ENCODE results near the gene TMEM109.
A peak's percentile ranks its signal among the peaks of the same experiment; 100 is the strongest.

TMEM109 gene

GRCh38 chr11:60944490-60945294 is 30.7 kb downstream of the TMEM109 start:
- no peak for DNase-seq

GRCh38 chr11:60945295-60945667 is 31.3 kb downstream of the TMEM109 start:
- no peak for DNase-seq

DNA sequence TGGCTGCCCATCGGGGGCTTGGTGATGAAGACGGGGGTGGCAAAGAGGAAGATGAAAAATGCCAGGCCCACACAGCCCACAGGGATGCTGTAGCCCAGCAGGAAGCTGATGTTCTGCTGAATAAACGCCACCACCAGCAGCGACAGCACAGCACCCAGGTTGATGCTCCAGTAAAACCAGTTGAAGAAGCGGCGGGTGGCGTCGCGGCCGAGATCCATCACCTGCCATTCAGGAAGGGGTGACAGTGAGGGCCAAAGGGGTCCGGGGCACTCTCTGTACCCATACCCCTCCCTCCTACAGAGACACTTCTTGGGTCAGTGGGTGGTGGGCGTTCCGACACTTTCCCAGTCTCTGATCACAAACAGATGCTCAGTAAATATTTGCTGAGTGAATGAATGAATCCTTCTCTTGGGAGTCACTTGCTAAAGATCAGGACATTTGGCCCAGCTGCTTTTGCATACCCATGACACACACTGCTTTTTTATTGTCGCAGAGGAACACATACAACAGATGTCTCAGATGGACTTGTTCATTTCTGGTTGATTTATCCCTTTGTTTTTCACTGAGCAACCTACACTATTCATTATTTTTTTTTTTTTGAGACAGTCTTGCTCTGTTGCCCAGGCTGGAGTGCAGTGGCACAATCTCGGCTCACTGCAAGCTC is 32.8 kb downstream of the TMEM109 start:
- no peak for DNase-seq

DNA sequence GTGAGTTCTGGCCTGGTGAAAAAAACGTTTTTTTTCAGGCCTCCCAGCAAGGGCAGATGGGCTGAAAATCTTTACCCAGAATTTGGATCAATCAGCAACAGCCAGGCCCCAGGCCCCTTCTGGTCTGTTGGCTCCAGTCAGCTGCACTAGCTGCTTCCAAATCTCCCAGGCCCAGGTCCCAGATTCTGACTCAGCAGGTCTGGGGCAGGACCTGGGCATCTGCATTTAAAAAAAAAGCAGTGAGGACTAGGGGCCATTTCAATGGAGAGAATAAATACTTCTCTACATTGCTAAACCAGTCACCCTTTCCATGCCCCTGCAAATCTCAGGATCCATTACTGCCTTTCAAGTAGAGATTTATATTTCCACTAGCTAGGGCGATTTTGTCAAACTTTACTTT is 33.7 kb downstream of the TMEM109 start:
- DNase-seq = no peak

- DNase-seq = no peak
Measured at GRCh38 chr11:60948250-60948649, 34.3 kb downstream of the TMEM109 start.

GRCh38 chr11:60950024-60950423 is 36.1 kb downstream of the TMEM109 start:
- no peak for DNase-seq

DNA sequence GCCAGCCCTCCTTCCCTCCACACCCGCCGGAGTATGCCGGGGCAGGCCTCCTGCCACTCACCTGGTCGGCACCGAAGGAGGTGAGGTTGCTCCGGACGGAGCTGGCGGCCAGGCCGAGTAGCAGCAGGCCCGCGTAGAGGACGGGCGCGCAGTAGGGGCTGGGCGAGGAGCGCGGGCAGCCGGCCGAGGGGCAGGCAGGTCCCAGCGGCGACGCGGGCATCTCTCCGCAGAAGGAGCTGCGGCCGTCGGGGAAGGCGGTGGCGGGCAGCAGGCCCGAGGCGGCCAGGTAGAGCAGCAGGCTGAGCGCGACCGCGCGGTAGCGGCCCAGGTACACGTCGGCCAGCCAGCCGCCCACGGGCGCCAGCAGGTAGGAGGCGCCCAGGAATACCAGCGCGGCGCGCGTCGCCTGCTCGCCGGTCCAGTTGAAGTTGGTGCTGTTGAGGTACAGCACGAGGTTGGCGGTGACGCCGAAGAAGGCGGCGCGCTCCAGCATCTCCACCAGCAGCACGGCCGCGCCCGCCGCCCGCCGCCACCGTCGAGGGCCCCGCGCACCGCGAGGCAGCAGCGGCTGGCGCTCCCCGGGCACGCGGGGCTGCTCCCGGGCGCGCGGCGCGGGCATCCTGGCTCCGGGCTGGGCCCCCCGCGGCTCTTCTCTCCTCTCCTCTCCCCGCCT is 37.1 kb downstream of the TMEM109 start:
- no peak for DNase-seq

DNA sequence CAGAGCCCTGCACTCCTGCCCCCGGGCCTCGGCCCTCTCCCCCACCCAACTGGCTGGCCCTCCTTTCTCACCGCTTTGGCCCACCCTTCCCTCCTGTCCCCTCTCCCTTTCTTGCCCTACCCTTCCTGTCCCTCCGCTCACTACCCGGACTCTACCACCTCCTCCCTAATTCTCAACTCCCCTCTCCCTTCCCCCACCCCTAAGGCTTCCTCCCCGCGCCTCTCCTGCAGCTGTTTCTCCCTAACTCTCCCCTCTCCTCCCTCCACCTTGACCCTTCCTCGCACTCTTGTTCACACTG is 37.6 kb downstream of the TMEM109 start:
- DNase-seq = no peak

DNA sequence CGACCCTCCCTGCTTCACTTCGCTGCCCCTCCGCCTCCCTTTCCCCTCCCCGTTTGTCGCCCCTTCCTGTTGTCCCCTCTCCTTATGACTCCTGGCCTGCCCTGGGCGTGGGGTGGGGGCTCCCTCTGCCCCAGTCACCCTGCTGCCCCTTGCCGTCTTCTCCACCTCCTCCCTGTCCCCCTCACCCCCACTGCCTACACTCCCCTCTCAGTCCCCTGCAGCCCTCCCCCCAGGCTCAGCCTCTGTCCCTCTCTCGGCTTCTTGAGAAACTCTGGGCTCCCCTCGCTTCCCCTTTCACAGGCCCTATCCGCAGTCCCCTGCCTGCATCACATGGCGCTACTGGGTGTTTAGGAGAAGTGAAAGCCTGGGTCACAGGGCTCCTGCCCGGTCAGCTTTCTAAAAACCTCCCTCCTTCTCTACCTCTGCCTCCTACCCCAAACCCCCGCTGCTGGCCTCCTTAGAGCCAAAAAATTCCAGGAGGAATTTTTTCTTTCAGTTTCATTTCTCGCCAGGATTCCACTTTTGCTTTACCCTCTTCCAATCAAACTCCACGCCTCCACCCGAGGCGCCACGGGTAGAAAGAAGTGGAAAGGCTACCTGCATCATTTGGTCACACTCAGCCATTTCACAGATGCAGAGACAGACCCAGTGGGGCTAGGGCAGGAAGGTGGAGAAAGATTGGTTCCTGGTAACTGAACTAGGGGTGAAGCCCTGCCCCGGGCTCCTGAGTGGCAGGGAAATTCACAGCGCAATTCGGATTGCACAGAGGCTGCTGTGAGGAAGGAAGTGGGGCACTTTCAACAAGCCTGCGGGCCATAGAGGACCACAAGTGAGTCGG is 38.2 kb downstream of the TMEM109 start, which contains the start of gene SLC15A3:
Gene SLC15A3 (minus strand): TSS at position 273 of the 838 bp plus-strand sequence. CDS start 625 bp downstream, outside the sequence.
- DNase-seq = peak; percentile 34

DNA sequence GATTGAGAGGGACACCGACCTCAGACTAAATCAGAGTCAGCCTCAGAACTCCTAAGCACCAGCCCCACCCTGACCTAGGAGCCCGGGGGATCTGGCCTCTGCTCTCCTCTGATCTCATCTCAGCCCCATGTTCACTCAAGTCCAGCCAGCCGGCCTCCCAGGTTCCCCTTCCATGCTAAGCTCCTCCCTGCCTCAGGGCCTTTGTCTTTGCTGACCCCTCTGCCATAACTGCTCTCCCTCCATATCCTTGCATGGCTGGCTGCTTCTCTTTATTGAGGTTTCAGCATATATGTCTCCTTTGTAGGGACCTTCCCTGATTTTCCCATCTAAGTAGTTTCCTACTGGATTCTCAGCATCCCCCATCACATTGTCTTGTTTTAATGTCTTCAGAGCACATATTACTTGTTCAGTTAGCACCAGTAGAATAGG is 38.8 kb downstream of the TMEM109 start:
- no peak for DNase-seq

DNA sequence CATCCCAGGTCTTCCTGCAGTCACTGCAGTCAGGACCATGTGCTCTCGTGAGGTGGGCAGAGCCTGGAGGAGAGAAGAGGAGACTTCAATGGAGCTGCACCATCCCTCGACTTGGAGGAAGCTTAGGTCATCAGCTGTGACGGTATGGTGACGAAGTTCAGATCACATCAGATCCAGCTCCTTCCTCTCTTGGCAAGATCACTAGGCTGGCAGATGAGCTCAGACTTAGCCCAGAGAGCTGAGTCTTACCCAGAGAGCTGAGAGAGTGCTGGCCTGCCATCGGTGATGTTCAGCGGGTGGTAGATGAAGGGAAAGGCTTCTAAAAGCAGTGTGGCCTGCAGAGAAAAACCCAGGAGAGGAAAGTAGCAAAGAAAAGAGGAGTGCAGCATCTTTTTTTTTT is 39.8 kb downstream of the TMEM109 start:
- DNase-seq = no peak

GRCh38 chr11:60954421-60954820 is 40.5 kb downstream of the TMEM109 start:
- no peak for DNase-seq

DNA sequence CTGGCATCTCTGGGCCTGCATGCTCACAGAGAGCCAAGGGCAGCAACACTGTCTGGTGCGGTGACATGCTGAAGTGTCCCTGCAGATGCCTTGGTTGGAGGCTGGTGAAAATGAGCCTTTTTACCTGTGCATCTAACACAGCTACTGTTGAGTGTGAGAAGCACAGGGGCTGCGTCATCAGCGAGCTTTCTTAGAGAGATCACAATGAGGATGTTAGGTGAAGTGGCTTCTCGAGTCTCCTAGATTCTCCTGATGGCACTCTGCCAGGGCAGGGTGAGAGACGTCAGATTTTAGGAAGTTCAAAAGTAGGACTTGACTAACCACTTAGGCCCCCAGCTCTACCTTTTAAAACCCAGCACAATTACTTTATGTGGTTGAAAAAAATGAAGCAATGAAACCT is 41.6 kb downstream of the TMEM109 start:
- no peak for DNase-seq

DNA sequence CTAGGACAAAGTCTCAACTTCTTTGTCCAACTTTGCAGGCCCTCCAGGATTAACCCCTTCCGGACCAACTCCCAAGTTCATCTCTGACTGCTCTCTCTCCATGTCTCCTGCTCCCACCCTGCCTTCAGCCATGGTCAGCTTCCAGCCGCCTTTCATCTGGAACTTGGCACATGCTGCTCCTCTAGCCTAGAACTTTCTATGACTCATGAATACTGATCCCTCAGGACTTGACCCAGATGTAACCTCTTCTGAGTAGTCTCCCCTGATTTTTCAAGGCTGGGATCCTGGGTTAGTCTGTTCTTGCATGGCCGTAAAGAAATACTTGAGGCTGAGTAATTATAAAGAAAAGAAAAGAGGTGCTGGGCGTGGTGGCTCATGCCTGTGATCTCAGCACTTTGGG is 43.2 kb downstream of the TMEM109 start:
- peak; percentile 26 for DNase-seq

DNA sequence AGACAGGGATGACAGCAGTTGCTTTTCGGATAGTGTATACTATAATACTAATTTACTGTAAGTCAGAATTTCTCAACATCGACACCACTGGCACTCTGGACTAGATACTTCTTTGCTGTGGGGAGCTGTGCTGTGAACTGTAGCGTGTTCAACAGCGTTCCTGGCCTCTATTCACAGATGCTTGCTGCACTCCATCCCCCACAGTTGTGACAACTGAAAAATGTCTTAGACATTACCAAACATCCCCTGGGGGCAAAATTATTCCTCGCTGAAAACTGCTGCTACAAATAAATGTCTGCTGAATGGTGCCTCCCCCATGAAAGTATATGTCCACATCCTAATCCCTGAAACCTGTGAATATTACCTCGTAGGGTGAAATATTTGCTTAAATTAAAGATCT is 45.5 kb downstream of the TMEM109 start:
- peak; percentile 25 for DNase-seq

DNA sequence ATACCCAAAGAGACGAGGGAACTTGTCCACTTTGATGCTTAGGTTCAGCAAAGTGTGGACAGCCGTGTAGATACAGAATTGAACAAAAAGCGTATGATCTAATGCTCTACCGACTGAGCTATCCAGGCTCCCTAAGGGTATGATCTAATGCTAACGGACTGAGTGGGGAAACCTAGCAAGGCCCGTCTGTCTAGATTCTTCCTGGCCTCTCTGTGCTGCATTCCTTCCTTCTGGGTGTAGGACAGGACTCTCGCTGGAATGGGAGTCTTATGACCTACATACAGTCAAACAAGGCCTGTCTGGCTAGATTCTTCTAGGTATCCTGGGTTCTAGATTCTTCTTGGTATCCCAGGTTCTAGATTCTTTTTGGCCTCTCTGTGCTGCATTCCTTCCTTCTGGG is 46.4 kb downstream of the TMEM109 start:
- DNase-seq = no peak

- DNase-seq = no peak
Measured at GRCh38 chr11:60964801-60965200, 50.8 kb downstream of the TMEM109 start.

- DNase-seq = no peak
Measured at GRCh38 chr11:60966890-60967289, 52.9 kb downstream of the TMEM109 start.

GRCh38 chr11:60968223-60968622 is 54.3 kb downstream of the TMEM109 start:
- DNase-seq = no peak

DNA sequence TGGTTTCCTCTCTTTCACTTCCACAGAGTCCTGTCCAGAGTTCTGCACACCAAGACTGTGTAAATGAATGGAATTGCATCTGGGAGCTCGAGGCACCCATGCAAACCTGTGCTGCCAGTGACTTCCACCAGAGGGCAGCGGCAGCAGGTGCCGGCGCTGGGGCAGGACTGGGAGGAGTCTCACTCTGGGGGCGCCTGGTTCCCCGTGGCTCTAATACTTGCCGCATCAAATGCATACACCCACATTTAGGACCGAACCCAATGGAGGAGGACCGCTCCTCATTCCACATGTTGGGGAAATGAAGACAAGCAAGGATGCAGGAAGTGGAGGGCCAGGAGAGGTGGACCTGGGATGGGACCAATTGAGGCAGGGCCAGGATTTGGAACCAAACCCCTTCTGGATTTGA is 56.4 kb downstream of the TMEM109 start:
- peak; percentile 21 for DNase-seq

- no peak for DNase-seq
Measured at GRCh38 chr11:60970890-60971289, 56.9 kb downstream of the TMEM109 start.

GRCh38 chr11:60971520-60971919 is 57.6 kb downstream of the TMEM109 start, which contains the start of gene CD6:
Gene CD6 (plus strand): TSS chr11:60971680. CDS start chr11:60971866, 186 bp downstream.
- no peak for DNase-seq

All from fibroblast of upper back skin (primary cell).